Neural cell (in vitro differentiated cells): ENCODE results near the gene SYTL4. TPM values are rescaled to one million over a fixed set of nuclear protein-coding genes. Genes with fewer than 3 reads are reported as not detected.

Source experiments
- H2AFZ ChIP-seq: fragments of 200-600, 300-800 bp; sonication (generic), shearing (Covaris generic); 2 replicates; pipeline ENCODE4 v1.6.0; 2014; ENCODE audit warnings: low read depth, mild to moderate bottlenecking, antibody characterized with exemption, low read length, moderate library complexity
- H3F3A ChIP-seq: fragments of 200-600 bp; shearing (Covaris generic); 2 replicates; pipeline ENCODE4 v1.6.1; 2016; ENCODE audit warnings: mild to moderate bottlenecking, moderate library complexity, mixed read lengths, antibody characterized with exemption, low read length; ENCODE audit not compliant: insufficient read depth, poor library complexity, severe bottlenecking
- H3K27ac ChIP-seq: fragments of 200-600, 300-800 bp; sonication (generic), shearing (Covaris generic); 2 replicates; pipeline ENCODE4 v1.5.1; 2014; ENCODE audit warnings: mild to moderate bottlenecking, low read length, moderate library complexity
- H3K27me3 ChIP-seq: fragments of 300-800, 200-600 bp; sonication (generic), shearing (Covaris generic); 2 replicates; pipeline ENCODE4 v1.6.0; 2014; ENCODE audit warnings: mild to moderate bottlenecking, low read depth, low read length, moderate library complexity; ENCODE audit not compliant: insufficient read depth
- H3K36me3 ChIP-seq: fragments of 300-800, 200-600 bp; sonication (generic), shearing (Covaris generic); 2 replicates; pipeline ENCODE4 v1.5.1; 2014; ENCODE audit warnings: mild to moderate bottlenecking, antibody characterized with exemption, low read length, moderate library complexity; ENCODE audit not compliant: insufficient read depth
- H3K4me2 ChIP-seq: fragments of 300-800, 200-600 bp; sonication (generic), shearing (Covaris generic); 2 replicates; pipeline ENCODE4 v1.6.0; 2014; ENCODE audit warnings: mild to moderate bottlenecking, low read length
- H3K4me3 ChIP-seq: fragments of 300-800, 200-600 bp; sonication (generic), shearing (Covaris generic); 2 replicates; pipeline ENCODE4 v1.5.1; 2014; ENCODE audit warnings: mild to moderate bottlenecking, low read length, moderate library complexity
- H3K79me2 ChIP-seq: fragments of 200-600 bp; shearing (Covaris generic); replicated peaks from 2 replicates; pipeline ENCODE4 v1.6.0; 2014; ENCODE audit warnings: mild to moderate bottlenecking, low read length, moderate library complexity; ENCODE audit not compliant: insufficient read depth
- H3K9ac ChIP-seq: fragments of 300-800, 200-600 bp; sonication (generic), shearing (Covaris generic); 2 replicates; pipeline ENCODE4 v1.6.1; 2016; ENCODE audit warnings: mild to moderate bottlenecking, low read length, mixed read lengths
- H3K9me2 ChIP-seq: fragments of 200-600 bp; shearing (Covaris generic); 2 replicates; pipeline ENCODE4 v1.6.1; 2016; ENCODE audit warnings: mild to moderate bottlenecking, low read length, mixed read lengths; ENCODE audit not compliant: insufficient read depth
- H3K9me3 ChIP-seq: fragments of 200-600, 300-800 bp; sonication (generic), shearing (Covaris generic); 2 replicates; pipeline ENCODE4 v1.6.1; 2016; ENCODE audit warnings: mild to moderate bottlenecking, mixed run types, low read length, moderate library complexity, mixed read lengths
- H4K20me1 ChIP-seq: fragments of 200-600 bp; shearing (Covaris generic); 2 replicates; pipeline ENCODE4 v1.6.1; 2016; ENCODE audit warnings: mild to moderate bottlenecking, mixed run types; ENCODE audit not compliant: insufficient read depth
- CTCF ChIP-seq: fragments of 450-650 bp; IDR thresholded peaks from 2 replicates; pipeline ENCODE4 v1.5.1; 2014; ENCODE audit warnings: antibody characterized with exemption, mild to moderate bottlenecking, moderate library complexity; ENCODE audit not compliant: poor library complexity, severe bottlenecking
- EP300 ChIP-seq: fragments of 450-650 bp; conservative IDR thresholded peaks from 2 replicates; pipeline ENCODE4 v1.6.1; 2014; ENCODE audit warnings: antibody characterized with exemption, mild to moderate bottlenecking, moderate library complexity; ENCODE audit not compliant: poor library complexity, severe bottlenecking
- EZH2 ChIP-seq: fragments of 200-600, 300-800 bp; shearing (Covaris generic), sonication (generic); IDR thresholded peaks from 2 replicates; pipeline ENCODE4 v1.6.1; 2014; ENCODE audit warnings: antibody characterized with exemption, low read length, borderline replicate concordance, mild to moderate bottlenecking; ENCODE audit not compliant: insufficient read depth, poor library complexity, severe bottlenecking
- MXI1 ChIP-seq: fragments of 450-650 bp; conservative IDR thresholded peaks from 2 replicates; pipeline ENCODE4 v1.6.1; 2014; ENCODE audit warnings: antibody characterized with exemption, mild to moderate bottlenecking; ENCODE audit not compliant: poor library complexity, severe bottlenecking
- POLR2AphosphoS5 ChIP-seq: IDR thresholded peaks from 2 replicates; pipeline ENCODE4 v1.6.1; 2012
- RAD21 ChIP-seq: fragments of 450-650 bp; conservative IDR thresholded peaks from 2 replicates; pipeline ENCODE4 v1.6.1; 2014; ENCODE audit warnings: antibody characterized with exemption, mild to moderate bottlenecking, moderate library complexity
- REST ChIP-seq: IDR thresholded peaks from 2 replicates; pipeline ENCODE4 v1.6.1; 2012; ENCODE audit warnings: borderline replicate concordance
- SMC3 ChIP-seq: fragments of 450-650 bp; conservative IDR thresholded peaks from 2 replicates; pipeline ENCODE4 v1.6.1; 2014; ENCODE audit warnings: antibody characterized with exemption, mild to moderate bottlenecking, moderate library complexity; ENCODE audit not compliant: poor library complexity
- TAF1 ChIP-seq: IDR thresholded peaks from 2 replicates; pipeline ENCODE4 v1.6.1; 2012; ENCODE audit warnings: low read depth
- polyA plus RNA-seq: library from polyadenylated mRNA; depleted of rRNA; stranded (reverse); fragments of >200 nt; gene quantifications from 2 replicates; pipeline ENCODE4 v1.2.3, GENCODE V29; 2014

The SYTL4 gene
- polyA plus RNA-seq, 1 donor from 2014 or later = 0.11 TPM

DNA sequence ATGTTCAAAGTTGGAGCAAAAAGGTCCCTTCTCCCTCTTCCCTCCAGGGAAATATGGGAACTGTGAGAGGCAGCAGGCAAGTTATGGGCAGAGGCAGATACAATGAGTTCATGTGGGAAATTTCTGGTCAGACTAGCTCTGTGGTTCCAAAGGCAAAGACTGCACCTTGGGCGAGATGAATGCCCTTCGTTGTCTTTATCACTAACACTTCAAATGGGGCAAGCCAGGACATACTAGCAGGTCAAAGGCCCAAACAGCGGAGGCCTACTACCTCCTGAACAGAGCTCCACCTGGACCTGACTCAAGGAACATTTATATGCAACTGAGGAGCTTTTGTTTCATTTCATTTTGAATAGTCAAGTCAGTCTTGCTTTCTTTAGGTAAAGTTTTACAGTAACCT is 59.0 kb downstream of the SYTL4 start:
- Histone ChIP-seq H3K4me2 (no peak overlapping the region), H3K79me2 (no peaks in the 10 kb centered on the region)
- TF ChIP-seq RAD21 (no peak), SMC3 (no peak), EZH2 (no peak), CTCF (no peak), MXI1 (no peak), TAF1 (no peak), REST (no peak), EP300 (no peak), POLR2AphosphoS5 (no peak)

GRCh38 chrX:100663642-100664041 is 68.3 kb downstream of the SYTL4 start:
- no peaks in the 10 kb centered on the region for H3K27me3 ChIP-seq

More for the DNA sequence above, 59.0 kb downstream of the SYTL4 start:
- no peaks in the 10 kb centered on the region for H3K36me3 ChIP-seq
- H3K9me3 ChIP-seq = no peaks in the 10 kb centered on the region
- H3K27ac ChIP-seq = no peak overlapping the region
- no peak overlapping the region for H2AFZ ChIP-seq
- H3K4me3 ChIP-seq = no peak overlapping the region
- H3K9me2 ChIP-seq = no peaks in the 10 kb centered on the region
- H3F3A ChIP-seq = no peaks in the 10 kb centered on the region
- no peak overlapping the region for H3K9ac ChIP-seq
- no peaks in the 10 kb centered on the region for H3K27me3 ChIP-seq
- no peaks in the 10 kb centered on the region for H4K20me1 ChIP-seq

More at GRCh38 chrX:100663642-100664041, 68.3 kb downstream of the SYTL4 start:
- Histone ChIP-seq H2AFZ (no peak overlapping the region), H3K4me3 (no peak overlapping the region), H3K27ac (no peak overlapping the region), H4K20me1 (no peaks in the 10 kb centered on the region), H3F3A (no peaks in the 10 kb centered on the region), H3K9me3 (no peaks in the 10 kb centered on the region), H3K36me3 (no peaks in the 10 kb centered on the region), H3K9ac (no peak overlapping the region), H3K9me2 (no peaks in the 10 kb centered on the region), H3K79me2 (no peaks in the 10 kb centered on the region), H3K4me2 (no peak overlapping the region)
- TF ChIP-seq EZH2 (no peak), SMC3 (no peak), CTCF (no peak), POLR2AphosphoS5 (no peak), EP300 (no peak), TAF1 (no peak), REST (no peak), RAD21 (no peak), MXI1 (no peak)
